Suprapubic skin (tissue), 3 donors: ENCODE results near the gene TEX54.
A peak's percentile ranks its signal among the peaks of the same experiment; 100 is the strongest.

Source experiments
- CTCF ChIP-seq, 2 donors: fragments of 200-600 bp in 1 of 2; fragments of 450-650 bp in 1 of 2; sonication (generic) in 1 of 2; IDR thresholded peaks; one replicate each; pipeline ENCODE4 v1.5.1; 2016 to 2019; ENCODE audit warnings: antibody characterized with exemption in 2 of 2, mild to moderate bottlenecking in 1 of 2, moderate library complexity in 1 of 2
- EP300 ChIP-seq: sonication (generic); formaldehyde crosslinking; IDR thresholded peaks from one replicate; pipeline ENCODE4 v1.6.1; 2017; ENCODE audit warnings: antibody characterized with exemption
- POLR2A ChIP-seq, 2 donors: fragments of 450-650 bp; IDR thresholded peaks; one replicate each; pipeline ENCODE4 v1.6.1; 2017; ENCODE audit warnings: antibody characterized with exemption in 2 of 2, mild to moderate bottlenecking in 2 of 2, moderate library complexity in 2 of 2

GRCh38 chr11:62831520-62832335, 913 bp downstream of the TEX54 start, which contains the start of gene STX5:
- TF ChIP-seq CTCF (IDR thresholded peaks at IDR 0.05) (no peak), POLR2A (IDR thresholded peaks at IDR 0.05) (peak; percentile 73 to 88), EP300 (no peak)
